ENCODE data around the gene SCGB2B2.
"Not testable (repeated sequence)": the region's sequence is repeated elsewhere in the genome, so short reads cannot be mapped to it uniquely, and the experiment has no call there.

SCGB2B2 gene

GRCh38 chr19:34668077-34668689 is 8.8 kb downstream of the SCGB2B2 start:
- DNase-seq, result not testable (repeated sequence)

GRCh38 chr19:34667349-34668076 is 9.4 kb downstream of the SCGB2B2 start:
- DNase-seq, result no peak

- DNase-seq, result no peak
Observed at GRCh38 chr19:34666958-34667265, 10.0 kb downstream of the SCGB2B2 start.

GRCh38 chr19:34666200-34666957 is 10.6 kb downstream of the SCGB2B2 start:
- DNase-seq, result no peak

- DNase-seq, result not testable (repeated sequence)
Observed at GRCh38 chr19:34665275-34665674, 11.7 kb downstream of the SCGB2B2 start.

GRCh38 chr19:34664870-34665269 is 12.1 kb downstream of the SCGB2B2 start:
- no peak for DNase-seq

- no peak for DNase-seq
Observed at GRCh38 chr19:34664168-34664567, 12.8 kb downstream of the SCGB2B2 start.

- peak; percentile 32 for DNase-seq
Observed at GRCh38 chr19:34662919-34663318, 14.0 kb downstream of the SCGB2B2 start.

- DNase-seq, result no peak
Observed at GRCh38 chr19:34661357-34661756, 15.6 kb downstream of the SCGB2B2 start.

GRCh38 chr19:34655651-34656050 is 21.3 kb downstream of the SCGB2B2 start:
- DNase-seq, result no peak

- no peak for DNase-seq
Observed at GRCh38 chr19:34654796-34655195, 22.2 kb downstream of the SCGB2B2 start.

- no peak for DNase-seq
Observed at GRCh38 chr19:34651747-34652146, 25.2 kb downstream of the SCGB2B2 start.

- no peak for DNase-seq
Observed at GRCh38 chr19:34649886-34650543, 26.9 kb downstream of the SCGB2B2 start.

GRCh38 chr19:34645551-34645950 is 31.4 kb downstream of the SCGB2B2 start:
- no peak for DNase-seq

GRCh38 chr19:34644991-34645461 is 31.9 kb downstream of the SCGB2B2 start:
- no peak for DNase-seq

- DNase-seq, result no peak
Observed at GRCh38 chr19:34642241-34642640, 34.7 kb downstream of the SCGB2B2 start.

- DNase-seq, result peak; percentile 46
Observed at GRCh38 chr19:34639491-34640085, 37.4 kb downstream of the SCGB2B2 start.

GRCh38 chr19:34633802-34634201 is 43.2 kb downstream of the SCGB2B2 start:
- DNase-seq, result no peak

All from activated CD4-positive, alpha-beta T cell treated with anti-CD3 and anti-CD28 coated beads, Interleukin-2, amount 50 U/mL, for 1 hour (primary cell).